HUES48 (cell line): ENCODE data around the gene GTF2F1.
A peak's percentile ranks its signal among the peaks of the same experiment; 100 is the strongest.

Experiments used
- H3K27ac ChIP-seq: one replicate; pipeline ENCODE4 v1.7.0; 2013; ENCODE audit warnings: low read depth, low read length, inconsistent platforms
- H3K27me3 ChIP-seq: 2 replicates; pipeline ENCODE4 v1.6.1; 2013; ENCODE audit warnings: mild to moderate bottlenecking, low read length; ENCODE audit not compliant: control insufficient read depth, insufficient read depth
- H3K36me3 ChIP-seq: 2 replicates; pipeline ENCODE4 v1.6.1; 2013; ENCODE audit warnings: low read length; ENCODE audit not compliant: control insufficient read depth, insufficient read depth
- H3K4me1 ChIP-seq: 2 replicates; pipeline ENCODE4 v1.6.1; 2013; ENCODE audit warnings: mild to moderate bottlenecking, low read length; ENCODE audit not compliant: control insufficient read depth, insufficient read depth
- H3K4me3 ChIP-seq: 2 replicates; pipeline ENCODE4 v1.5.1; 2013; ENCODE audit warnings: mild to moderate bottlenecking, low read depth, low read length
- H3K9ac ChIP-seq: 2 replicates; pipeline ENCODE4 v1.6.1; 2013; ENCODE audit warnings: mild to moderate bottlenecking, low read depth, low read length, moderate library complexity
- H3K9me3 ChIP-seq: 2 replicates; pipeline ENCODE4 v1.6.1; 2013; ENCODE audit warnings: low read length; ENCODE audit not compliant: control insufficient read depth, insufficient read depth

The GTF2F1 gene

DNA sequence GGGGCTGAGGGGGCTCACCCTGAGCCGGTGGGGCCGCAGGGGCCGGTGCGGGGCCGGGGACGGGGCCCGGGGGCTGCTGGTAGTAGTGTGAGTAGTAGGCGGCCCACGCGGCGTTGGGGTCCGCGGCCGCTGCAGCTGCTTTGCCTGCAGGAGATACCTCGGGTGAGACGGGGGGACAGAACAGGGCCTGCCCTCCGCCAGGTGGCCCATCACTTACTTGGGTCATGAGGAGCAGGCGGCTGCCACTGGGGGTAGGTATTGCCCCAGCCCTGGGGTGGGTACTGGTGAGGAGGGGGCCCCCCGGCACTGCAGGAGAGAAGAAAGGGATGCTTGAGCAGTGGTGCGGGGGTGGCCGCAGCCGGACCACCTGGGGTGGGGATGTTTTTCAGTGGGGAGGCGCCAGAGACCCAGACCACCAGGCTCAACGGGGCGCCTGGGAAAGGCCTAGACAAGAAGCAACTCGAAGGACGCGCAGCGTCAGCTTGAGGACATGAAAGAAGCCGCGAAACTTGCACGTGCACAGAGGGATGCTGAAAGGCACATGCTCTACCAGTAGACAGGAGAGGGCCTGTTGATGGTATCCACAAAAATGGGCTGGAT lies 22.7 kb upstream of the GTF2F1 start:
- Histone ChIP-seq H3K36me3 (peaks cover 70% of the 10 kb centered on the region), H3K27me3 (no peaks in the 10 kb centered on the region), H3K9ac (no peak overlapping the region), H3K4me3 (no peak overlapping the region), H3K4me1 (peaks cover 6% of the 10 kb centered on the region; the same call in 1 of the 2 replicates), H3K27ac (no peak overlapping the region), H3K9me3 (no peaks in the 10 kb centered on the region)

DNA sequence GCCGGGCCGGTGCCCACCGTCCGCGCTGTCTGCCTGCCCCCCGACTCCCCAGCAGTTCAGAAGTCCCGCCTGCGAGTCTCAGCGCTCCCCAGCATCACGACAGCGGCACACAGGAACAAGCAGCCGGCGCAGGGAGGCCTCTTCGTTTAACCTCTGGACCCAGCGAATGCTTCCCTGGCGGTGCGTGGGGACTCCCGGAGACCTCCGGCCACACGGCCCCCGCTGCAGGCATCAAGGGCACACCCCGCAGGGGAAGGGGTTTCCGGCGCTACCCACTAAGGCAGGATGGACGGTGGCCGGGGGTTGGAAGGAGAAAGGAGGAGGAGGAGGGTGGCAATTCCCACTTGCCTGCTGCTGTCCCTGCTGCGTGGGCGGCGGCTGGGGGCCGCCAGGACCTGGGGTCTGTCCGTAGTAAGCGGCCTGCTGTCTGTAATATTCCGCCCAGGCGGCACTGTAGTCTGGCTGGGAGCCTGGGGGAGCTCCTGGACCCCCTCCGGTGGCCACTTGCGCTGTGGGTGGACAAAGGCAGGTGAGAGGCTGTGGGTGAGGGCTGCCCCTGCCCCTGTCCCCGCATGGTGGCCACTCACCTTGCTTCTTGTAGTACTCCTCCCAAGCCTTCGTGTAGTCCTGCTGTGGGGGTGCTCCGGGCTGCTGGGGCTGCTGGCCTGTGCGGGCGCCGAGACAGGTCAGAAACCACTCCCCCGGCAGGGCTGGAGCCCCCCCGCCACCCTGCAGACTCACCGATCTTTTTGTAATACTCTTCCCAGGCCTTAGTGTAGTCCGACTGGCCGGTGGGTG lies 22.0 kb upstream of the GTF2F1 start:
- Histone ChIP-seq H3K4me1 (peaks cover 6% of the 10 kb centered on the region; the same call in 1 of the 2 replicates), H3K9me3 (no peaks in the 10 kb centered on the region), H3K4me3 (no peak overlapping the region), H3K27me3 (no peaks in the 10 kb centered on the region), H3K36me3 (peaks cover 64% of the 10 kb centered on the region), H3K27ac (peak overlapping the region; percentile 5), H3K9ac (no peak overlapping the region)

DNA sequence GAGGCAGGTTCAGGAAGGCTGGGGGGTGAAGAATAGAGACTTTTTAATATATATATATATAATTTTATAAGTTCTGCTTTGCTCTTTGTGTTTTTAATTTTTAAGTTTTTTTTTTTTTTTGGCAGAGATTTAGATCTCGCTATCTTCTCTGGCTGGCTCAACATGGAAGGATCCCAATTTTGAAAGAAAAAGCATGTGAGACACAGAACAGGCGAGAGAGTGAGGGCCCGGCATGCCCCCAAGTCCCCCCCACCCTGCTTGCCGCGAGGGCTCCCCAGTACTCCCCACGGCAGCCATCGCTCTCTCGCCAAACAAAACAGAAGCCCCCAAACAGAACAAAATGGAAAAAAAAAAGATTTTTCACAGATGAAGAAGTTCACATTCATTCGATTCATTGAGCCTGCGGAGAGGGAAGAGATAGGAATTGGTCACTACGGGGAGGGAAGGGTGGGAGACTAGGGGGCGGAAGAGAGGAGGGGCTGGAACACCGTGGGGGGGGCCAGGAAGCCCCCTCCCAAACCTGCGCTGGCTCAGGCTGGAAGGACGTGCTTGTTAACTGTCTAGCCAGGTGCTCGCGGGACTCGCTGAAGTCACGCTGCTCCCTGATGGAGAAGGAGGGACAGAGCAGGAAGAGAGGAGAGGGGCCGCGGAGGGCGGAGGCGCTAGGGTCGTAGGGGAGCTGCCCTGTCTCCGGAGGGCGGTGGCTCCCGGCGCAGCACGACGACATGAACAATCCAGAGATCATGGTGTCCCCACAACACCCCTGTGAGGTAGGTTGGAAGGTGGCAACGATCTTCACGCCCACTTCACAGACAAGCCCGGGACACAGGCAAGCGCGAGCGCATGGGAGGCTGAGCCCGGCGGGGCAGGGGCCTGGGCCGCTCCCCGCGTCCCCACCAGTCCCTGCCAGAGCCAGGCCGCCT lies 21.0 kb upstream of the GTF2F1 start:
- Histone ChIP-seq H3K36me3 (peaks cover 53% of the 10 kb centered on the region), H3K9ac (no peak overlapping the region), H3K9me3 (no peaks in the 10 kb centered on the region), H3K4me3 (no peak overlapping the region), H3K4me1 (peaks cover 6% of the 10 kb centered on the region; the same call in 1 of the 2 replicates), H3K27me3 (no peaks in the 10 kb centered on the region), H3K27ac (no peak overlapping the region)

DNA sequence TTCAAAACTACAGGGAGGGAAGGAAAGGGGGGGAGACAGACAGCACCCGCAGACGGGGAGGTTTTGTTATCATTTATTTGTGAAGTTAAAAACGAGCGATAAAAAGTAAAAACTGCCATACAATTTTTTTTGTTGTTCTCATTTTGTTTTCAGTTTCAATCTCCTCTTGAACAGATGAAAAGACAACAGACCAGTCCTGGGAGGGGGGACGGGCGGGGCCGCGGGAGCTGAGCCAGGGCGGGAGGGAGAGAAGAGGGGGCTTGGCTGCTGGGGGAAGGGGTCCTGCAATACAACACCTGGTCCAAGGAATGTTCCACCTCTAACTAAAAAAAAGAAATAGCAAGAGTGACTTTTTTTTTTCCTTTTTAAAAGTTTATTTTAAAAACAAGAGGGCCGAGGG lies 20.3 kb upstream of the GTF2F1 start:
- H3K9me3 ChIP-seq, result no peaks in the 10 kb centered on the region
- H3K27me3 ChIP-seq, result no peaks in the 10 kb centered on the region
- H3K4me3 ChIP-seq, result no peak overlapping the region
- H3K9ac ChIP-seq, result no peak overlapping the region
- no peak overlapping the region for H3K27ac ChIP-seq
- H3K36me3 ChIP-seq, result peaks cover 46% of the 10 kb centered on the region
- H3K4me1 ChIP-seq, result peaks cover 6% of the 10 kb centered on the region; the same call in 1 of the 2 replicates

DNA sequence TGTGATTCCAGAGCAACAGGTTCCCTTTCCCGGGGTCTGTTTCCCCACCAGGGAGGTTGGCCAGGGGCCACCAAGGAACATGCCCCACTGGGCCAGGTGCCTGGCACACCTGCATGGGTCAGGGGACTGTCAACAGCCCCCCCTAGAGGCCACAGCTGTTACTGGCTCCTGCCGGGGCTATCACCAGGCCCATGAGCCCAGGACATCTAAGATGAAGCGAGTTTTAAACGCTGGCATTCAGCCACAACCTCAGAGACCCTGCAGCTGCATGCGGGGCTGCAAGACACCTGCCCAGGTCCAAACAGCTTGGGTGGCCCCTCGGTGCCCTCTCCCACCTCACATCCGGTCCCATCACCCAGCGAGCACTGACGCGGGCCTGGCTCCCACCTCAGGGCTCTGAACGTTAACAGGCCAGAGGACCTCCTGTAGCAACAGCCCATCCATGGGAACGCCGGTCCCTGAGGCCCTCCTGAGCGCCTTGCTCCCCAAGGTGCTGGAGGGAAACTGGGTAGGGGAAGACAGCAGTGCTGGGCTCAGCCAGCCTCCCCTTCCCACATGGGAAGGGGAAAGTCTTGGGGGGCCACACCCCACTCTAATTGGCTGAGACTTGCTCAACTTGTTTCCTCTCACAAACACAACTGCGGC lies 19.6 kb upstream of the GTF2F1 start:
- peaks cover 39% of the 10 kb centered on the region for H3K36me3 ChIP-seq
- no peaks in the 10 kb centered on the region for H3K27me3 ChIP-seq
- H3K4me1 ChIP-seq, result peaks cover 6% of the 10 kb centered on the region; the same call in 1 of the 2 replicates
- peak overlapping the region; percentile 64 for H3K27ac ChIP-seq
- no peak overlapping the region for H3K9ac ChIP-seq
- no peak overlapping the region for H3K4me3 ChIP-seq
- H3K9me3 ChIP-seq, result no peaks in the 10 kb centered on the region

DNA sequence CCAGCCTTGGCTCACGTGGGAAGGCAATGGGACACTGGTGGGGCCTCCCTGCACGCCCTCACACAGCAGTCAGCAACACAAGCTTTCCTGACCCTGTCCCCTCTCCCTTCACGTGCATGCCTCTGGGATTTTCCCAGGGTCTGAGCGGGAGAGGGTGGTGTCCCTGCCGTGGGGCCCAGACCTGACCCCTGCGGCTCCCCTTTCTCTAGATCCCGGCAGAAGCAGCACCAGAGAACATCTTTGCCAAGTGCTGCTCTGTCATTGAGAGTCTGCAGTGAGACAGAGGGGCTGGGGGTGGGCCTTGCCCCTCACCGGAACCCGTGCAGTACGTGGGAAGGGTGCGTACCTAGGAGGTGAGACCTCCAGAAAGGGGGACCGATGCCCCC lies 19.1 kb upstream of the GTF2F1 start:
- no peaks in the 10 kb centered on the region for H3K27me3 ChIP-seq
- no peak overlapping the region for H3K9ac ChIP-seq
- no peak overlapping the region for H3K4me3 ChIP-seq
- H3K36me3 ChIP-seq, result peaks cover 34% of the 10 kb centered on the region
- H3K27ac ChIP-seq, result peak overlapping the region; percentile 26
- no peaks in the 10 kb centered on the region for H3K9me3 ChIP-seq
- H3K4me1 ChIP-seq, result peaks cover 6% of the 10 kb centered on the region; the same call in 1 of the 2 replicates

DNA sequence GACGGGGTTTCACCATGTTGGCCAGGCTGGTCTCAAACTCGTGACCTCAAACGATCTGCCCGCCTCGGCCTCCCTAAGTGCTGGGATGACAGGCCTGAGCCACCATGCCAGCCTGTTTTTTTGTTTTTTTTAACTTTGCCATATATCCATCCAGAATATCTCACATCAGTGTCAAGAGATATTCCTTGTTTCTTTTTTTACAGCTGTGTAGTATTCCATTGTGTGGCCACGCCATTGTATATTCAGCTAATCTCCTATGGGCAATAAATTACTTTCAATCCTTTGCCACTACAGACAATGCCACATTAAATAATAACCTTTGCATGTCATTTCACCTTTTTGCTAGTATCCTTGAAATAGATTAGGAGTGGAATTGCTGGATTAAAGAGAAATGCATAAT lies 16.4 kb upstream of the GTF2F1 start:
- peaks cover 6% of the 10 kb centered on the region; the same call in 1 of the 2 replicates for H3K4me1 ChIP-seq
- no peaks in the 10 kb centered on the region for H3K9me3 ChIP-seq

DNA sequence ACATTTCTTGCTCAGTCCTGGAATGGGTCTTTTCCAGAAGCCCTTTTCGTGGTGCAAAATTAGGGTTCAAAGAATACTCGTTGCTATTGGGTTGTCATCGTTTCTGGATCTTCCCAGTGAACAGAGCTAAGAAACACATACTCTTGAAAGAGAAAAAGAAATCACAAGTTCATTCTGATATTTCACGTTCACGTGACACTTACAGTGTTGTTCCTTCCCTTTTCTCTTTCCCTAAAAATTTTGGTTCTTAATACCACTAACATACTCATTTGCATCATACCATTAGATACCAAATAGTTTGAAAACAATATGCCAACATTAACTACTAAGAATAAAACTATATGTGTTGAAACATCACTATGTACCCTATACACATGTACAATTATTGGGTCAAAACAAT lies 13.4 kb upstream of the GTF2F1 start:
- H3K27me3 ChIP-seq, result no peaks in the 10 kb centered on the region
- H3K9me3 ChIP-seq, result no peaks in the 10 kb centered on the region
- no peaks in the 10 kb centered on the region for H3K4me1 ChIP-seq
- H3K27ac ChIP-seq, result no peak overlapping the region
- no peak overlapping the region for H3K4me3 ChIP-seq
- no peaks in the 10 kb centered on the region for H3K36me3 ChIP-seq
- H3K9ac ChIP-seq, result no peak overlapping the region

More for the DNA sequence above, 16.4 kb upstream of the GTF2F1 start:
- Histone ChIP-seq H3K9ac (no peak overlapping the region), H3K36me3 (peaks cover 8% of the 10 kb centered on the region), H3K4me3 (no peak overlapping the region), H3K27ac (no peak overlapping the region), H3K27me3 (no peaks in the 10 kb centered on the region)

DNA sequence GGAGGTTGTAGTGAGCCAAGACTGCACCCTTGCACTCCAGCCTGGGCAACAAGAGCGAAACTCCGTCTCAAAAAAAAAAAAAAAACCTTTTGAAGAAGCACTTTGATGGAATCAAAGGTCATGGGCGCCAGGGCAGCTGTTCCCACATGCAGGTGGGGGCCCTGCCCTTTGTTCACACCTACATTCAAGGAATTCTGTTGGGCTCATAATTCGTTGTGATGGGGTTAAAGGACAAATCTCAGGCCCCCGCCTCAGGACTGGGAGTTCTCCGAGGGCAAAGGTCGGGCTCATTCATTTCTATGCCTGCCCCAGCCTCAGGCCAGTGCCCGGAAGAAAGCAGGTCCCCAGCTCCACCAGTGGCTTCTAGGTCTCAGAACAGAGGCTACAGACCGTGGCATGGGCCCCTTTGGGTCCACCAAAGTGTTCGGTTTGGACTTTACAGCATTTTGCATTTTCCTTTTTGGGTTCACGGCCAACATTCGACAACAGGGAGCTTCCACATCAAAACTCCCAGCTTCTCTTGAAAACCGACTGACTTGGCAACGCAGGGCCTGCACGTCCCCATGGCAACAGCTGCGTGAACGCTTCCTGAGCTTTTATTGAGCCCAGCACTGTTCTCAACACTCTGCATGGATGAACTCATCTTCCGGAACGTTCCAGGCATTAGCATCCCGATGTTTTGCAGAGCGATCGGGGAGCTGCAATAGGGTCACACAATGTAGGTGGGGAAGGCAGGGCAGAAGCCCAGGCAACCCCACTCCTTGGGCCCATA lies 10.1 kb upstream of the GTF2F1 start:
- Histone ChIP-seq H3K27ac (no peak overlapping the region), H3K4me3 (no peak overlapping the region), H3K27me3 (no peaks in the 10 kb centered on the region), H3K9me3 (no peaks in the 10 kb centered on the region), H3K4me1 (no peaks in the 10 kb centered on the region), H3K9ac (no peak overlapping the region), H3K36me3 (no peaks in the 10 kb centered on the region)

DNA sequence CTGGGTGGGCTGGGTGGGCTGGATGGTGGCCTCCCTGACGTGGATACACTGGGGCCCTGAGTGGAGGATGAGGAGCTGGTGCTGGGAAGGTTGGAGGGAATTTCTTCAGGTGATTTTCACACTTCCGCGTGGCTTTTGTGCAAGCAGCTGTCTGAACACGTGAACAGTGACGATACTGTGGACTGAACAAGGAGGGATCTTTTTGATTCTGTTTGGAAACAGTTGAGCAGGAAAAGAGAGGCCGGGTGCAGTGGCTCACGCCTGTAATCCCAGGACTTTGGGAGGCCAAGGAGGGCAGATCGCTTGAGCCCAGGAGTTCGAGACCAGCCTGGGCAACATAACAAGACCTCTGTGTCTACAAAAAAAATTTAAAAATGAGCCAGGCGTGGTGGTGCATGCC lies 9.1 kb upstream of the GTF2F1 start:
- Histone ChIP-seq H3K27me3 (no peaks in the 10 kb centered on the region), H3K27ac (no peak overlapping the region), H3K4me3 (no peak overlapping the region), H3K9me3 (no peaks in the 10 kb centered on the region), H3K36me3 (no peaks in the 10 kb centered on the region), H3K4me1 (no peaks in the 10 kb centered on the region), H3K9ac (no peak overlapping the region)
